GM19025 (cell line): ENCODE data around the gene TASP1.
"Not testable (repeated sequence)": the region's sequence is repeated elsewhere in the genome, so short reads cannot be mapped to it uniquely, and the experiment has no call there.

ENCODE experiments used
- ATAC-seq: cut with Tn5 transposase; IDR thresholded peaks from one replicate; pipeline ENCODE4 v1.9.1; 2021; ENCODE audit warnings: mild to moderate bottlenecking, low read depth, moderate library complexity; ENCODE audit not compliant: unreplicated experiment

The TASP1 gene, protein sequence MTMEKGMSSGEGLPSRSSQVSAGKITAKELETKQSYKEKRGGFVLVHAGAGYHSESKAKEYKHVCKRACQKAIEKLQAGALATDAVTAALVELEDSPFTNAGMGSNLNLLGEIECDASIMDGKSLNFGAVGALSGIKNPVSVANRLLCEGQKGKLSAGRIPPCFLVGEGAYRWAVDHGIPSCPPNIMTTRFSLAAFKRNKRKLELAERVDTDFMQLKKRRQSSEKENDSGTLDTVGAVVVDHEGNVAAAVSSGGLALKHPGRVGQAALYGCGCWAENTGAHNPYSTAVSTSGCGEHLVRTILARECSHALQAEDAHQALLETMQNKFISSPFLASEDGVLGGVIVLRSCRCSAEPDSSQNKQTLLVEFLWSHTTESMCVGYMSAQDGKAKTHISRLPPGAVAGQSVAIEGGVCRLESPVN

DNA sequence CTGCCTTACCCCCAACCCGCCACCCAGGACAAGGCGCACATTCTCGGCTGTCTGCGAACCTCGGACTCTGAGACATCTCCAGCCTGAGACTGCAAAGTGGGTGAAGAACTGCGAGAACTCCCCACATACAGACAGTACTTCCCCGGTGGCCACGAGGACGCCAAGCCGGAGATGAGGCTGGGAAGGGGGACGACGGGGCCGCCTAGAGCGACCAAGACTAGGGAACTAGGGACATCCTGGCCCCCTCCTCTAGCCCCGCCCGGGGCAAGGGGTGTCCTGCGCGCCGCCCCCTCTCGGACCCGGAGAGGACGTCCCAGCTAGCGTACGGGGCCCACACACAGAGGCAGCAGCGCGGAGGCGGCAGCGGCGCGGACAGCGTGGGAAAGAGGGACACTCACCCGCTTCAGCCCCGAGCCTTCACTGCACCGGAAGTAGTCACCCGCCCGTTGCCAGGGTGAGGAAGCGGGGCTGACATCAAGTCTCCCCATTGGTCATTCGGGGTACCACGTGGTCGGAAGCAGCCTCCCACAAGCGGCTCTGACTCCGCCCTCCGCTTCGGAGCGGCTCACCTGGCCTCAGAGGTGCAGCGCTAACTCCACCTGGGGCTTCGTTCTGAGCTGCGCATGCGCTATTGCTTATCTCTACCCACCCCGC, at the start of gene TASP1:
TASP1 (minus strand) TSS at position 437 of the 654 bp plus-strand sequence. CDS start 8,854 bp downstream, outside the sequence.
- ATAC-seq: peak; percentile 100

DNA sequence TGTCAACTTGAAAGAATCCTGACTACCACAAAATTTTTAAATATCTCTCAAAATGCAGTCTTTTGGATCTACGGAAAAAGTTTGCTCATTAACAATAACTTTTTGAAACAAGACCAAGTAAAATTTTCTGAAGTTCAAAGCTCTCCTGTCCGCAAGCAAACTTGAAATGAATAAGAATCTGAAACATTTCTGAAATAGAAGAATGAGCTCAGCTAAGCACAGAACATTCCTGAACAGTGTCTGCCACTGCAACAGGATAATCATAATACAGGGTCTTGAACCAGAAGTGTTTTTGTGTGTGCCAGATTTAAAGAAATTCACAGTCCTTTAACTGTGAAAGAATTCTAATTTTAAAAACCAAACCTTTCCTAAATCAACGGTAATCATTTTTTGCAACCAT, 49.1 kb upstream of the TASP1 start:
- no peak for ATAC-seq

DNA sequence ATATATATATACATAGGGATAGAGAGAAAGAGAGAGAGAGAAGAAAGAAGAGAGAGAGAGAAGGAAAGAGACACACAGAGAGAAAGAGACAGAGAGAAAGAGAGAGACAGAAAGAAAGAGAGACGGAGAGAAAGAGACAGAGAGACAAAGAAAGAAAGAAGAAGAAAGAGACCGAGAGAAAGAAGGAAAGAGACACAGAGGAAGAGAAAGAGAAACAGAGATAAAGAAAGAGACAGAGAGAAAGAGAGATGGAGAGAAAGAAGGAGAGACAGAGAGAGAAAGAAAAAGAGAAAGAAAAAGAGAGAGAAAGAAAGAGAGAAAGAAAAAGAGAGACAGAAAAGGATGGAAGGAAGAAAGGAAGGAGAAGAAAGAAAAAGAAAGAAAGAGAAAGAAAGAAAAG, 46.9 kb upstream of the TASP1 start:
- no peak for ATAC-seq

DNA sequence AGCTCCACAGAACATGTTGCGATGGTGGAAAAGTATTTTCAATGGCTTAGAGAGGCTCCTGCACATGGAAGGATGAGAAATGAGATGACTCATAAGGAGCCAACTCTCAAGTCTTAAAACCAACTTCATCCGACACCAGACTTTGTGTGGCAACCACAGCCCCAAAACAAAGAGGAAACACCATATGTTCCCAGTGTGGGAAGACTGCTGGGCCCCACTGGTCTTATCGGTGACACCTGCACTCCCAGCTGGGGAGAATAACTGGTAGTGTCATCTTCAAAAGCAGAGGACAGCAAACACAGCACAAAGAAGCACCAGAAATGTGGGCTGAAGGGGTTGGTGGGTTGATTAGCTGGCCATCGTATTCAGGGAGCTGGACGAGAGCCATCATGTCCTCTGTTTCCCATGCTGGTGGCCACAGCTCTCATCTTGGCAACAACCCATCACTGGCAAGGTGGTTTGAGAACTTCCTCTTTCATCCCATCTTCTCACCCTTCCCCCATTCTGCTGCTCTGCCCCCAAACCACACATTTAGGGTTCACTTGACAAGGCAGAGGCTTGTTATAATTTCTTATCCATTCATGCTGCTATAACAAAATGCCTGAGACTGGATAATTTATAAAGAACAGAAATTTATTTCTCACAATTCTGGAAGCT, 46.0 kb upstream of the TASP1 start:
- peak; percentile 52 for ATAC-seq

DNA sequence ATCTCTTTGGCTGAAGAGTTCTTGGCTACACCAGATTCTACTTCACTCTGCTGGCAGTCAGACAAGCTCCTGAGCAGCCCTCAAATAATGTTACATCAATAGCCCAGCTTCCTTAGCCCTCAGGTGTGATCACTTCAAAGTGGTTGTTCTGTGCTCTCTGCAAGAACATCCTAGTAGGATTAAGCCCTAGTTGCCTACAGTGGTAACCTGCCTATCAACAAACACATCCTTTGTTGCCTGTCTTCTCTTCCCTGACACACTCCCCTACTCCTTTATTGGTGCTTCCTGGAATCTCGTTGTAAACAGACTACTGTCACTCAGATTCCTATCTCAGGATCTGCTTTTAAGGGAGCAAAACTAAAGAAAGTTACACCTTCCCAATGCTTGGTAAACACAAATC, 45.1 kb upstream of the TASP1 start:
- no peak for ATAC-seq

DNA sequence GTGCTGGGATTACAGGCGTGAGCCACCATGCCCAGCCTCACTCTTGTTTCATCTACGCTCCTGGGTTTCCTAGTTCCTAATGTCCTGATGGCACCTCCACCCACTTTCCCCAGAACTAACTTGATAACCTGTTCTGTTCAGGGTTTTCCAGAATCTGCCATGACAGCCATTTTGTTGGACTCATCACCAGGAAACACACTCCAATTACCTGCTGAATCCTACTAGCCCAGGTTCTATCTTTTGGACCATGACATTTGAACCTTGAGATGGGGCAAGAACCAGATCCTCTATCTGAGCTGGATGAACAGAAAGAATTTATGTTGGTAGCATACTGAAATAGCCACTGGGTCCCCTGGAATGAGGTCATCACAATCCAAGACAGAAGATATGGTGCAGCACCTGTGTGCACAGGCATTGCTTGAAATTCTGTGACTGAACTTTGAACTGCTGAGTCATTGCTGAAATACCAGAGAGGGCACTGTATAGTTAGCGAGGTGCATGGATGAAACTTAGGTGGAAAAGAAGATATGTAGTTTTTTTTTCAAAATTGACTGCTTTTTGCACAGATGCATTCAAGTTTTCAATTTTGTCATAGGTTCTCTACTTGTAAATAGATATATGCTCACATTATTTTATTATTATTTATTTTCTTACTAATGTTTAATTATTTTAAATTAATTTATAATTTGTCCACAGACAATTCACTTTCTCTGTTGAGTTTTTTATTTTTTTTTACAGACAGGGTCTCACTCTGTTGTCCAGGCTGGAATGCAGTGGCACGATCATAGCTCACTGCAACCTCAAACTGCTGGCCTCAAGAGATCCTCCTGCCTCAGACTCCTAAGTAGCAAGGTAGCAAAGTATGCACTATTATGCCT, 42.8 kb upstream of the TASP1 start:
- ATAC-seq: peak; percentile 92

DNA sequence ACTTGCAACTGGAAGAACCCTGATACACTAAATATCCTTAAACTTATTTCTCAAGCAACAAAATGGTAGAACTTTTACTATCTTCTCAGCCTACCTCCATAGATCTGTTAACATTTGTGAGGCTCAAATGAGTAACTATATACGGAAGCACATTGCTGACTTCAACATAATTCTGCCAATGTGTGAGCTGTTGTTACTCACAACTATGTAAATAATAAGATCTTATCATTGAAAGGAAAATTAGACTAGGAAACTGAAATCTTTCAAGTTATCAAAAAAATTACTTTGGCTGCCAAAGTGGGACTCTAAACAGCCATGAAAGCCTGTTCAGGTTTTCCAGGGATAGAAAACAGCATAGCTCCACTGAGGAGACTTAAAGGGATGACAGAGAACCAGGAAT, 40.2 kb upstream of the TASP1 start:
- no peak for ATAC-seq

DNA sequence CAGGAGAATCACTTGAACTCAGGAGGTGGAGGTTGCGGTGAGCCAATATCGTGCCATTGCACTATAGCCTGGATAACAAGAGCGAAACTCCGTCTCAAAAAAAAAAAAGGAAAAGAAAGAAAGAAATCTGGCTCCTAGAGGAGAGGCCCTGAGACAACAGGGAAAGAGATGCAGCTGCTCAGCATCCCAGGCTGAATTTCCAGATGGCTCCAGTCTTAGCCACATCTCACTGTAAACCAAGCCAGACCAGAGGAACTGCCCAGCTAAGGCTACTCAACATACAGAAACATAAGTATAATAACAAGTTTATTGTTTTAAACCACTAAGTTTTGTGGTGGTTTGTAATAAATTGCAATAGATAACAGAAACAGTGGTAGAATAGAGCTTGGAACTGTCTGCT, 38.5 kb upstream of the TASP1 start:
- ATAC-seq: no peak

DNA sequence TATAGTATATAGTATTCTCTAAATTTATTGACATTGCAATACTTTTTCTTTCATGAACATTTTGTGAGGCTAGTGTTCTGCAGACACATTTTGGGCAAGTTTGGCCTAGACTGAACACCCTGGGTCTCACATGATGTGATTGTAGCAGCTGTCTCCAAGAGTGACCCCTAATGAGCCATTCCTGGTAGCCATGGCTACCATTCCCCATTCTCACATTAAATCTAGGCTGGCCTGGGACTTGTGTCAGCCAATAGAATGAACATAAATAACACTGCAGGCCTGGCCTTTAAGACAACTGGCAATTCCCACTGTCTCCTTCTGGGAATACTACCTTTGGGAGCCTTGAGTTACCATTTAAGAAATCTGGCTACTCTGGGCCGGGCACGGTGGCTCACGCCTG, 38.0 kb upstream of the TASP1 start:
- no peak for ATAC-seq

DNA sequence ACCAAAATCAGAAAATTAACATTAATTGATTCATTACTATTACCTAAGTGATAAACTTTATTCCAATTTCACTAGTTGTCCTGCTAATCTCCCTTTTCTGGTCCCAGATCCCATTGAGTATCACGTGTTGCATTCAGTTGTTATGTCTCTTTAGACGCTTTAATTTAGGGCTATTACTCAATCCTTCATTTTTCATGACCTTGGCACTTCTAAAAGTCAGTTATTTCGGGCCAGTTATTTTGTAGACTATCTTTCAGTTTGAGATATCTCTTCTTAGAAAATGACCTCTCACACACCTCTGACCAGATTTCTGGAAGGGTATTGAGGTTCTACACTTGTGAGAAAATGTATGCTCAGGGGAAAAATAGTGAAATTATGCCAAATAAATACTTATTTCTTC, 34.0 kb upstream of the TASP1 start:
- no peak for ATAC-seq

DNA sequence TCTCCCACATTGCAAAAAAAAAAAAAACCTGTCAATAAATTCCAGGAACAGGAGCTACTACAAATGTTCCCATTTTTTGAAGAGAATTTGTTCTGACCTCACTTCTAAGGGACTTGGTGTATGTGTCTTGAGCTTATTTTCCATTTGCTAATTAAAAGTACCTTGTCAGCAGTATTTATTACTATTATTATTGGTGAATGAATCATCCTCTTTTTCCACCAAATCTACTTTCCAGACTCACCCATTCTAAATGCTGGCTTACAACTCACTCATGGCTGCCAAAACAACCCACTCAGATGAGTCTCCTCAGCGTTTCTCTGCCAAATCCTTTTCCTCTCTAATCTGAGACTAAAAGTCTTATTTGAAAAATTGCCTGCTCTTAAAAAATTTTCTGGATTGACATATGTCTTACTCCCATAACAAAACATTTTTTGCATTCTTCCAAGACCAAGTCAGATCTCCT, 33.2 kb upstream of the TASP1 start:
- ATAC-seq: no peak

DNA sequence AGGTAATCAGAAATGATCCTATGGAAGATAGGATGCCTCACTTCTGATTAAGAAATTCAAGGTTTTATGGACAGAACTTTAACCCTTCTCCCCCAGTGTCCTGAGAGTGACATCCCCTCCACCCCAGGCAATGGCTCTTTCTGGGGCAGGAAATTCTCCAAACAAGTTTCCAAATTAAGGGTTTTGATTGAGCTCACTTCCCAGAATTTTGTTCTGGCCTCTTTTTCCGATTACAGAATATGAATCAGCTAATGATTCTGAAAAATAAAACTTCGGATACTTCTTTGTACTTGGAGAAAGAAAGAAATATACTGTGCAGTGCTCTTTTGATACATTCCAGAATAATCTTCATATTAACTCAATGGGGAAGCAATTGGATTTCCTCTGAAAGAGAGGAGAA, 32.8 kb upstream of the TASP1 start:
- ATAC-seq: no peak

DNA sequence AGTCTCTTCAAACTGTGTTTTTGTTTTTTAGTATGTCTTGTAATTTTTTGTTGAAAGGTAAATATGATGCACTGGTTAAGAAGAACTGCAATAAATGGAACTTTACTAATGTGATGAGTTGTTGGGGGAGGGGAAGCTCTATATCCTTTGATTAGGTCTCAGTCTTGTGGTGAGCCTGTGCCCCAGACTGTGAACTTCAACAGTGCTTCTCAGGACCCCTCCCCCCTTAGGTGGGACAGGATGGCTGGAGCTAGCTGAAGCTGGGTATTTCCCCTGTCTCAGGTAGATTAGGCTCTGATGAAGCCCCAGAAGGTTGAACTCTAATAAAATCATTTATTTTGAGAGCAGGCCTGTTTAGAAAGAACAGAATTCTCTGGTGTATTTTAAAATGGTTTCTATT, 31.4 kb upstream of the TASP1 start:
- no peak for ATAC-seq

DNA sequence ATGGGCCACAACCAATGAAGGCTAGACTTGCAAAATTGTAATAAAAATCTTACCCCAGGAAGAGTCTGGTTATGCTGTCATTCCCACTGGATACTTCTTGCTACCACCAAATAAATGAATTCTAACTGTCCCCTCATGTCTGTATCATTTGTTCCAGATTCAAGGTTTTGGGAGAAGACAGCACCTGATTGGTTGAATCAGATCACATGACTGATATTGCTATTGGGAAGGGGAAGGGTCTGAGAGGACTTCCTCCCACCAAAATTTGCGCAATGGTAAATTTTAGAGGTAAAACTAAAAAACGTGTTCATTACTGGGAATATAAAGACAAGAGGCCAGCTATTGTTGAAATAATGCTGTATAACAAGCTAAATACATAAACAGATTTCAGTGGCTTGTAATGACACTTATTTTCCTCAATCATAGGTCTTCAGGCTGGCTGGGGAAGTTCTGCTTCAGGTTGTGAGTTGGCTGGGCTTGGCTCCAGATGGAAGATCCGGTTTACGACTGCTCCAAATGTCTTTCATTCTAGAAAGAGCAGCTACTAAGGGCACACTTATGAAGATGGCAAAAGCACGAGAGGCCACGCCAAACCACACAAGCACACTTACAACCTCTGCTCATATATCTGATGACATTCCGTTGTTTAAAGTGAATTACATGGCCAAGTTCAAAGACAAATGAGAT, 27.1 kb upstream of the TASP1 start:
- no peak for ATAC-seq

DNA sequence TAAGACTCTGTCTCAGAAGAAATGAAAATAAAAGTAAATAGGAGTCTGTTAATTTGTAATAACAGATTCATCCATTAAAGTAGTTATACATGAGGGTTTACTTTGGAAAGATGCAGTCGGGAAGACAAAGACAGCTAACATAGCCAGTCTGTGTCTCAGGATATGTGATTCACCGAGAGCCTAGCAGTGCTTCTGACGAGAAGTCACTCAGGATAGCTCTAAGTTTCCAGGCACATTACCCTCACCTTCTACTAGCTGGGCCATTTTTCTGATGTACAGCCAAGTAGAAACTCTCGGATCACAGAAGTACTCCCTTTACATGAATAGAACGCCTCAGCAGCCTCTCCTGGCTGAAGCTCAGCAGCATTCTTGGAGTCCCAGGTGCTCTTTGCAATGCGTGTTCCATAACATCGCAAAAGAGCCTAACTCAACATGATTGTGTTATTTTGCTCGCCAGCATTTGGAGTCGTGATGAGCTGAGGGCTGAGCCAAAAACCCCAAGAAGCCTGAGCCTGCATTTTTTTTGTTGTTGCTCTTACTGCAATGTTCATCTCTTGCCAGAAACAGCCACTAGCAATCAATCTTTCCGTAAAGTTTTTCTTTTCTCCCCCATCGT, 22.4 kb upstream of the TASP1 start:
- ATAC-seq: no peak

DNA sequence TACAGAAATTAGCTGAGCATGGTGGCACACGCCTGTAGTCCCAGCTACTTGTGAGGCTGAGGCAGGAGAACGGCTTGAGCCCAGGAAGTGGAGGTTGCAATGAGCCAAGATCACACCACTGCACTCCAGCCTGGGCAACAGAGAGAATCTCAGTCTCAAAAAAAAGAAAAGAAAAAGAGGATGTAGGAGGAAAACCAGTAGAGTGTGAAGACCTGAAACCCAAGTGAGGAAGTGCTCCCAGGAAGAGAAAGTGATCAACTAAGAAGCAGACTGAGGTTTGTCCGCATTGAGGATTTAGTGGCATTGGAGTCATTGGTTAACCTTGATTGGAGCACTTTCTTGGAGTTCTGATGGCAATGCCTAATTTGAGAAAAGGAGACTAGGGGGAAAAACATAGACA, 20.6 kb upstream of the TASP1 start:
- ATAC-seq: peak; percentile 92

DNA sequence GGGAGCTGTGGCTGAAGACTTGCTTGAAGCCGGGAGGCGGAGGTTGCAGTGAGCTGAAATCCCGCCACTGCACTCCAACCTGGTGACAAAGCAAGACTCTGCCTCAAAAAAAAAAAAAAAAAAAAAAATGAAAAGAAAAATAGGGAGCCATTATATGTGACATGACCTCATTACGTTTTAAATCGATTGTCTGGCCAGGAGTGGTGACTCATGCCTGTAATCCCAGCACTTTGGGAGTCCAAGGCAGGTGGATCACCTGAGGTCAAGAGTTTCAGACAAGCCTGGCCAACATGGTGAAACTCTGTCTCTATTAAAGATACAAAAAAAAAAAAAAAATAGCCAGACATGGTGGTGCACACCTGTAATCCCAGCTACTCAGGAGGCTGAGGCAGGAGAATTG, 19.3 kb upstream of the TASP1 start:
- not testable (repeated sequence) for ATAC-seq

DNA sequence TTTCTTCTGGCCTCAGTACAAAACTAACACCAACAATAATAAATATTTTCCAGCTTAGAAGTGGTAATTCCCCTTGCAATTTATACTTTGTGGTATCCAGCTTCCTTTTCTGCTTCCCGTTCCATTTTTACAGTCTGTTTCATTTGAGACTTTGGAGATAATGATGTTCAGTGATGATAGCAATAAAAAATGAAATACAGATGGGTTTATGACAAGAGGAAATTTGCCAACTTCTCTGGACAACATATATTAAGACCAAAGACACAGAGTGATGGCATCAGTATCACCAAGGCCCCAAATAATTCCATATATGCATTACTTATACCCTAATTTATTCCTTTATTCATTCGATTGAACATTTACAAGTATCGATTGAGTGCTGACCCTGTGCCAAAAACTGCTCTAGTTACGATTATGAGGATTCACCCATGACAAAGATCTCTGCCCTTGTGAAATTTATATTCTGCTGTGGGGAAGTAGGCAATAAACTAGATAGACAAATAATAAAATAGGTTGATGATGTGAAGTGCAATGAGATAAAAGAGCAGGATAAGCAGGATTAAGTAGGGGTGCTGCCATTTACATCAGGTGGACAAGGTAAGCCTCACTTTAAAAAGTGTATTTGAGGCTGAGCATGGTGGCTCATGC, 18.1 kb upstream of the TASP1 start:
- ATAC-seq: no peak

DNA sequence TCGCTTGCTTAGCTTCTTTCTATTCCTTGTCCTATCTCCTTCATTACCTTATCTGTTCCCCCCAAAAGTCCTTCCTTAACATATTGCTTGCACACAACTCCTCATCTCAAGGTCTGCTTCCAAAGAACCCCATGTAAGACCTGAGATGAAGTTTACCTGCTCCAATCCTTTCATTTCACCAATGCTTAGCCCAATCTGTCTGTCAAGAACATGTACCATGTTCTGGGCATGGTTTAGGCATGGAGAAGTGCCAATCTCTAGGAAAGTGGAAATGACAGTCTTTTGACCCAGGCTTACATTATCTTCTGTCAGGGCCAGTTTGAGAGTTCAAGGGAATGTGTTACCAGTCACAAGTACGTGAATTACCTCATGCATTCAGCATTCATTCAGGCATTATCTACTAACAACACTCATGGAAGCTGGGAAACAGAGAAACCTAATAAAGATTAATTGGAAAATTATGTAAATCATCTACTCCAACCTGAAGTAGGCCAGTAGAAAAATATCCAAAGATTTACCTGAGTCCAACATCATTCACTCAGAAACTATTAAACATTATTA, 15.8 kb upstream of the TASP1 start:
- ATAC-seq: no peak
